HG03045 (cell line): ENCODE results near the gene PCSK4.
"Not testable (repeated sequence)": the region's sequence is repeated elsewhere in the genome, so short reads cannot be mapped to it uniquely, and the experiment has no call there.

Experiments used
- ATAC-seq: cut with Tn5 transposase; IDR thresholded peaks from one replicate; pipeline ENCODE4 v1.9.1; 2021; ENCODE audit warnings: mild to moderate bottlenecking, moderate library complexity; ENCODE audit not compliant: unreplicated experiment

PCSK4 gene

GRCh38 chr19:1522838-1523237 lies 32.7 kb upstream of the PCSK4 start:
- ATAC-seq = no peak

- no peak for ATAC-seq
Measured at GRCh38 chr19:1522061-1522460, 31.9 kb upstream of the PCSK4 start.

GRCh38 chr19:1521636-1522035 lies 31.5 kb upstream of the PCSK4 start:
- ATAC-seq = no peak

GRCh38 chr19:1520203-1520780 lies 30.1 kb upstream of the PCSK4 start:
- ATAC-seq = no peak

GRCh38 chr19:1519802-1520201 lies 29.7 kb upstream of the PCSK4 start:
- not testable (repeated sequence) for ATAC-seq

GRCh38 chr19:1518471-1518870 lies 28.3 kb upstream of the PCSK4 start:
- no peak for ATAC-seq

GRCh38 chr19:1516395-1516753 lies 26.2 kb upstream of the PCSK4 start:
- no peak for ATAC-seq

GRCh38 chr19:1514986-1515721 lies 25.0 kb upstream of the PCSK4 start:
- no peak for ATAC-seq

- ATAC-seq = no peak
Measured at GRCh38 chr19:1514295-1514661, 24.1 kb upstream of the PCSK4 start.

- no peak for ATAC-seq
Measured at GRCh38 chr19:1513499-1514294, 23.5 kb upstream of the PCSK4 start.

GRCh38 chr19:1512671-1513498 lies 22.7 kb upstream of the PCSK4 start, which contains the start of gene ADAMTSL5:
TSS of gene ADAMTSL5 (minus strand) at chr19:1513019. CDS start at chr19:1510943, 2,076 bp downstream.
- ATAC-seq = no peak

- ATAC-seq = no peak
Measured at GRCh38 chr19:1511318-1512317, 21.5 kb upstream of the PCSK4 start.

- no peak for ATAC-seq
Measured at GRCh38 chr19:1510807-1511206, 20.7 kb upstream of the PCSK4 start.

- ATAC-seq = no peak
Measured at GRCh38 chr19:1510442-1510806, 20.3 kb upstream of the PCSK4 start.

GRCh38 chr19:1509602-1510441 lies 19.7 kb upstream of the PCSK4 start:
- no peak for ATAC-seq

GRCh38 chr19:1508507-1508856 lies 18.3 kb upstream of the PCSK4 start:
- no peak for ATAC-seq

- no peak for ATAC-seq
Measured at GRCh38 chr19:1507763-1508506, 17.8 kb upstream of the PCSK4 start.

- no peak for ATAC-seq
Measured at GRCh38 chr19:1507192-1507660, 17.1 kb upstream of the PCSK4 start.
